Pancreas (tissue), 10 donors: Measurements from ENCODE around the gene CSMD2. TPM values are rescaled to one million over a fixed set of nuclear protein-coding genes. Genes with fewer than 3 reads are reported as not detected.
A peak's percentile ranks its signal among the peaks of the same experiment; 100 is the strongest.

Experiments
- ATAC-seq, 4 donors: fragments of 200-7000 bp; cut with Tn5 transposase; one replicate each; pipeline versions ENCODE4 v1.8.0 to v1.9.1; 2020; ENCODE audit warnings: mild to moderate bottlenecking in 4 of 4, moderate library complexity in 4 of 4
- DNase-seq, 6 donors: peaks; one replicate each; pipeline ENCODE4 v3.0.0-alpha.2; 2020
- FAIRE-seq: peaks from 2 replicates; lab custom pipeline; 2012; peaks lifted over from hg19 to GRCh38; lab: Jason Lieb, UNC
- H3K27ac ChIP-seq, 4 donors: fragments of 200-600 bp; sonication (generic); 1 replicate in 3 of 4; 2 replicates in 1 of 4; pipeline versions ENCODE4 v1.5.0 to v1.8.0; 2020
- H3K27me3 ChIP-seq, 4 donors: fragments of 200-600 bp; one replicate each; pipeline ENCODE4 v1.8.0; 2021
- H3K36me3 ChIP-seq, 3 donors: fragments of 200-600 bp; sonication (generic) in 1 of 3; one replicate each; pipeline versions ENCODE4 v1.5.0 to v1.8.0; 2020 to 2021
- H3K4me1 ChIP-seq, 3 donors: fragments of 200-600 bp; one replicate each; pipeline ENCODE4 v1.8.0; 2021
- H3K4me3 ChIP-seq, 4 donors: fragments of 200-600 bp; sonication (generic) in 2 of 4; one replicate each; pipeline versions ENCODE4 v1.5.0 to v1.8.0; 2020 to 2021
- H3K9me3 ChIP-seq, 4 donors: fragments of 200-600 bp; one replicate each; pipeline ENCODE4 v1.8.0; 2021
- WGBS, 2 donors: extraction: QIAGEN DNeasy Blood & Tissue Kit; methylation state at CpG; one replicate each; pipeline ENCODE4 v1.1.7; 2013; 5-methylcytosine and 5-hydroxymethylcytosine counted together
- intact Hi-C, 3 donors: fragments of 100-400 bp; cut with DNase I; formaldehyde crosslinking; loops; one replicate each; pipeline versions ENCODE4 v1.11.1 to v1.14.2; 2022
- polyA plus RNA-seq, 2 donors: library from polyadenylated mRNA; stranded (reverse); fragments of 200-250 nt; gene quantifications; one replicate each; pipeline ENCODE4 v1.2.3, GENCODE V29; 2013
- total RNA-seq, 6 donors: library from RNA; stranded (reverse); fragmentation: NEBNext Ultra II Directional in 4 of 6; extraction: Animal tissue kit (Norgen Biotek cat#: 25700) in 4 of 6; gene quantifications; one replicate each; pipeline versions ENCODE4 v1.2.1 to v1.2.4, GENCODE V29; 2021 to 2023
- TF ChIP-seq, protein P1 (sequence below), 4 donors: fragments of 200-600 bp; sonication (generic) in 3 of 4; IDR thresholded peaks; one replicate each; pipeline versions ENCODE4 v1.5.0 to v1.8.0; 2021; ENCODE audit warnings: antibody characterized with exemption in 4 of 4
- donor health status: healthy with polysubstance abuse.
- donor health status: DM: no; HTN: no; CAD: no; lungs with moderate emphysema.
- donor health status: DM: no; HTN: no; CAD: no.
- donor health status: control.
- donor health status: control.
- donor health status: Bipolar disorder and iron deficiency.
- donor health status: DM: yes; HTN: yes; CAD: no.
- donor health status: DM: no; HTN: no; CAD: no.
- donor health status: DM: no; HTN: no; CAD: no.
- donor health status: DM: yes; HTN: yes; CAD: no.

Gene CSMD2
- total RNA-seq (1 to 10 TPM in 1 of 6 donors, under 1 TPM in 5; 0.04 to 2.0 (median 0.39) TPM), polyA plus RNA-seq (under 1 TPM; 0.09 to 0.38 TPM)

DNA sequence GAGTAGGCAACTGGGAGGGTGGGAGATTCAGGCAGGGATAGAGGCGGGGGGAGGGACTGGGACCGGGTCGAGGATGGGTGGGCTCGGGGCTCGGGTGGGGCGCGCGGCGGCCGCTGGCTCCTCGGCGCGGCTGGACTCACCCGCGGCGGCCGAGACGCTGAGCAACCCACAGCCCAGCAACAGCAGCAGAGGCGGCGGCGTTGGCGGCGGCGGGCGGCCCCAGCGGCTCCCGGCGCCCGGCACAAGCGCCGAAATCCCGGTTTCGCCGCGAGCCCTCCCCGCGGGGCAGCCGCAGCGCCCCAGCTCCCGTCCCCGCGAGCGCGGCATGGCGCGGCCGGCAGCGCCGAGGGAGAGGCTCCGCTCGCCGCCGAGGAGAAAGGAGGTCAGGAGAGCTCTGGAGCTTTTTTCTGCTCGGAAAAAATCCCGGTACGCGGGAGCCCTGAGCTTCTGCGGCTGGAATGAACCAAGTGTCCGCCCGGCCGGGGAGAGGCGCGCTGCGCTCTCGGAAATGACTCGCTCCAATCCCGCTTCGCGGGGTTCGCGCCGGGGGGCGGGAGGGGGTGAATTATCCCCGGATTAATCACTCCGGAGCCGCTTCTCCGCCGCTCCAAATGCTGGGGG, at the start of gene CSMD2:
TSS of gene CSMD2 (minus strand) at position 460 of the 621 bp plus-strand sequence. CDS start at position 327, 133 bp downstream.
- intact Hi-C loops: loop anchor here in 1 of 3 donors (10.0 kb wide), 1 partner anchor 530 kb away; no protein-coding TSS in a partner anchor
- peak within 1 kb of the TSS; percentile 18 to 50 (median 25) for H3K4me3 ChIP-seq

DNA sequence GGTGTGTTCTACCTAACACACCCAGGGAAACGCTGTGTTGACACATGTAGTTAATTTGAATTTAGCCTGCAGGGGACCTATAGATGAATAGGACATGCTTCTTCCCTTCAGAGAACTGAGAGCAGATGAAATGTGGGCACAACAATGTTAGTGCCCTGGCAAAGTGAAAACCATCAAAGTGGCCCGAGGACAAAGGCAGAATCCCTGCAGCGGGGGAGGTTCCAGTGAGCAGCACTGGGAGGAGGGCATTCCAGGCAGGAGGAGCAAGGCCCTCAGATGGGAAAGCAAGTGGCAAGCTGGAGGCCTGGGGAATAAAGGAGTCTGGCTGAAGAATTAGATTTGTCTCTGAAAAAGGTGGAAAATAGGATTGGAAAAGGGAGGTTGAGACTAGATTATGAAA, 48.9 kb upstream of the CSMD2 start:
- TF ChIP-seq, protein P1, sequence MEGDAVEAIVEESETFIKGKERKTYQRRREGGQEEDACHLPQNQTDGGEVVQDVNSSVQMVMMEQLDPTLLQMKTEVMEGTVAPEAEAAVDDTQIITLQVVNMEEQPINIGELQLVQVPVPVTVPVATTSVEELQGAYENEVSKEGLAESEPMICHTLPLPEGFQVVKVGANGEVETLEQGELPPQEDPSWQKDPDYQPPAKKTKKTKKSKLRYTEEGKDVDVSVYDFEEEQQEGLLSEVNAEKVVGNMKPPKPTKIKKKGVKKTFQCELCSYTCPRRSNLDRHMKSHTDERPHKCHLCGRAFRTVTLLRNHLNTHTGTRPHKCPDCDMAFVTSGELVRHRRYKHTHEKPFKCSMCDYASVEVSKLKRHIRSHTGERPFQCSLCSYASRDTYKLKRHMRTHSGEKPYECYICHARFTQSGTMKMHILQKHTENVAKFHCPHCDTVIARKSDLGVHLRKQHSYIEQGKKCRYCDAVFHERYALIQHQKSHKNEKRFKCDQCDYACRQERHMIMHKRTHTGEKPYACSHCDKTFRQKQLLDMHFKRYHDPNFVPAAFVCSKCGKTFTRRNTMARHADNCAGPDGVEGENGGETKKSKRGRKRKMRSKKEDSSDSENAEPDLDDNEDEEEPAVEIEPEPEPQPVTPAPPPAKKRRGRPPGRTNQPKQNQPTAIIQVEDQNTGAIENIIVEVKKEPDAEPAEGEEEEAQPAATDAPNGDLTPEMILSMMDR (IDR thresholded peaks at IDR 0.05): no peak
- no peaks in the 10 kb centered on the region for H3K4me1 ChIP-seq
- no peaks in the 10 kb centered on the region for H3K27me3 ChIP-seq
- intact Hi-C loops: no loop called here
- no peaks in the 10 kb centered on the region for H3K36me3 ChIP-seq
- ATAC-seq (no peak), DNase-seq (no peak), FAIRE-seq (no peak)
- no peak overlapping the region for H3K4me3 ChIP-seq
- WGBS, 2 donors: 33 to 40% methylated on average over 3 of the region's 3 CpGs
- H3K27ac ChIP-seq: no peak overlapping the region
- H3K9me3 ChIP-seq: no peaks in the 10 kb centered on the region

More for the DNA sequence above, at the start of gene CSMD2:
- Histone ChIP-seq H3K27ac (peak within 1 kb of the TSS in 1 of 4 donors; percentile 23), H3K36me3 (no peaks in the 10 kb centered on the region), H3K4me1 (peaks cover 0 to 7% (median 3%) of the 10 kb centered on the region in 3 donors), H3K9me3 (no peaks in the 10 kb centered on the region), H3K27me3 (peaks cover 0 to 11% (median 2%) of the 10 kb centered on the region in 4 donors)
- 2% methylated on average over 65 to 78 of the region's 78 CpGs for WGBS, 2 donors
- FAIRE-seq: no peak
- peak in 3 of 4 donors; percentile 16 to 38 (median 26) for ATAC-seq
- TF ChIP-seq, protein P1 (IDR thresholded peaks at IDR 0.05): no peak
- DNase-seq: peak in 4 of 6 donors; percentile 17 to 74 (median 48)

DNA sequence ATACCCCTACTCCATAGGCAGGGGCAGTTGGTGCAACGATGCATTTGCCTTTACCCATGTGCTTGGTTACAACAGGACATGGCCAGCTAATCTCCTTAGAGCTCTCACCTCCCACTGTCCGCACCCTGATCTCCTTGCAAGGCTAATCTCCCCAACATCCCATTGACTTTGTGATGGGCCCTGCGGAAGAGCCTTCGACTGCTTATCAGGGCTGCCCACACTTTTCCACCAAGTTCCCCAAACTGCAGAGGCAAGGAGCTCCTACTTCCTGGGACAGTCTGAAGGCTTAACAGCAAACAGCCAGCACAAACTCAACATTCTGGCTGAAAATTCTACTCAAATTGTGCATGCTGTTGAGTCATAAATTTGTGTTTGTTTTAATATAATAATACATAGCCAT, 47.6 kb upstream of the CSMD2 start:
- no peak overlapping the region for H3K27ac ChIP-seq
- H3K4me3 ChIP-seq: no peak overlapping the region
- H3K27me3 ChIP-seq: no peaks in the 10 kb centered on the region
- intact Hi-C loops: no loop called here
- ATAC-seq (no peak), DNase-seq (no peak), FAIRE-seq (no peak)
- WGBS, 2 donors: 80 to 85% methylated on average over 4 of the region's 4 CpGs
- H3K4me1 ChIP-seq: no peaks in the 10 kb centered on the region
- H3K36me3 ChIP-seq: no peaks in the 10 kb centered on the region
- TF ChIP-seq, protein P1 (IDR thresholded peaks at IDR 0.05): no peak
- no peaks in the 10 kb centered on the region for H3K9me3 ChIP-seq

DNA sequence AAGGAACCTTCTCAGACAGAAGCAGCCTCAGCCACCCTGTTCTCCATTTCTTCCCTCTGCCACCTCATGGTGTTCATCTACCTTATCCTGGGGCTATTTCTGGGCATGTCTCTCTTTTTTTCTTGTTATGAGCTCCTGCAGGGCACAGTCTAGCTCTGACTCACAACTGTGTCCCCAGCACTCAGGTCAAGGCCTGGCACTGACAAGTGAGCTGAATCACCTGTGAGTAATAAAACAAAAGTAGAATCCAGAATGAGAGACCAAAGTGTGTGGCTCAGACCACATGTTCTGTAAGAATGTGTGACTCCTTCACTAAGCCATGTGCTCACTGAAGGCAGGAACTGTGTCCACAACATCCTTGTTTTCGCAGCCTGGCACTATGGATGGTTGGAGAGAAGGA, 34.9 kb upstream of the CSMD2 start:
- ATAC-seq: peak in 2 of 4 donors; percentile 34 to 53
- WGBS, 2 donors: 72 to 88% methylated on average over 1 of the region's 1 CpG

More for the DNA sequence above, 34.9 kb upstream of the CSMD2 start:
- intact Hi-C loops: no loop called here
- no peak overlapping the region for H3K27ac ChIP-seq
- H3K27me3 ChIP-seq: no peaks in the 10 kb centered on the region
- no peaks in the 10 kb centered on the region for H3K36me3 ChIP-seq
- no peak overlapping the region for H3K4me3 ChIP-seq
- no peaks in the 10 kb centered on the region for H3K4me1 ChIP-seq
- TF ChIP-seq, protein P1 (IDR thresholded peaks at IDR 0.05): no peak
- H3K9me3 ChIP-seq: no peaks in the 10 kb centered on the region
- no peak for FAIRE-seq
- no peak for DNase-seq
